Raji (cell line): ENCODE measurements around the gene IL36G.

Experiments used
- POLR2A ChIP-seq: IDR thresholded peaks from 2 replicates; pipeline ENCODE4 v1.6.1; 2011; ENCODE audit warnings: low read depth, low read length, control low read depth; ENCODE audit not compliant: insufficient read depth

IL36G gene

DNA sequence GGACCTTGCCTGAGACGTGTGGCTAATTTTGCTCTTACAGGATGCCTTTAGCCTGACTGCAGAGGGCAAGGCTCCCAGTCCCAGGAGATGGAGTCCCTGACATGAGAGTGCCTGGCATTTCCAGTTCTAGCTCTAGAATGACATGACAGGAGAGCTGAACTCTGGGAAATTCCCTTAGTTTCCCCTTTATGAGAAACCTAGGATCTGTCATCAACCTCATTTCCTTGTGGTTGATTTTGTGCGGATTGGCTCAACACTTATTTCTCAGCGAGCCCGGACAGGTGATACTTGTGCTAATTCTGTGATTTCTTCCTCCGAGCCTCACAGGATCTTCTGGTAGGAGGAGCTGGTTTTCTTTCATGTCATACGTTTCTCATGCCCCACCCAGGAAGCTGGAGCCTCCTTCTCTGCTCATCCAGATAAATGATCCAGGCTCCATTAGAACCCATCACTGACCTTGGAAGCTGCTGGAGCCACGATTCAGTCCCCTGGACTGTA, at the start of gene IL36G:
Gene IL36G (plus strand): TSS at position 448 of the 498 bp plus-strand sequence. CDS start 633 bp downstream, outside the sequence.
- no peak for TF ChIP-seq POLR2A

DNA sequence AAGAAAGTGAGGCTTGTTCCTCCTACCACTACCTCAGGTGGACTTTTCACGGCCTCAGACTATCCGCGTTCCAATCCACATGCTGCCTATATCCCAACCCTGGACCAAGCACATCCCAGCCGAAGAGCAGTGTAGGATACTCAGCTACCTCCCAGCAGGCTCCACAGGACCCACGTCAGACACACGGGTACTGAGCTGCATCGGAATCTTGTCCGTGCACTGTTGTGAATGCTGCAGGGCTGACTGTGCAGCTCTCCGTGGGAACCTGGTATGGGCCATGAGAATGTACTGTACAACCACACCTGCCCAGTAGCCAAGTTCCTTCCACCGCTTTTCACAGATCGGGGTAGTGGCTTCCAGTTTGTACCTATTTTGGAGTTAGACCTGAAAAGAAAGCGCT, 44.5 kb upstream of the IL36G start:
- TF ChIP-seq POLR2A: no peak

DNA sequence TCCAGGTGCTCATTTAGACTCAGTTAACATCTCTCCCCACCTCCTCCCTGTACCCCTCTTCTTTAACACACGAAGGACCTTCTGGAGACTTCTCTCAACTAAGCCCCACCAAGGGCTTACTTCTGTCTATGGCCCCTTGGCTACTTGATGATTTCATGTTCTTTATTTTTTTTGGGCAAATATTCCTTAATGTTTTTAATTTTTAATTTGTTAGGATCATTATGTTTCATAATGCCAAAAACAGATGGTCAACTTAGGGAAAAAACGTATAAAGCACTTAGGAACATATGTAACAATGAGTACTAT, 40.9 kb upstream of the IL36G start:
- TF ChIP-seq POLR2A: no peak

DNA sequence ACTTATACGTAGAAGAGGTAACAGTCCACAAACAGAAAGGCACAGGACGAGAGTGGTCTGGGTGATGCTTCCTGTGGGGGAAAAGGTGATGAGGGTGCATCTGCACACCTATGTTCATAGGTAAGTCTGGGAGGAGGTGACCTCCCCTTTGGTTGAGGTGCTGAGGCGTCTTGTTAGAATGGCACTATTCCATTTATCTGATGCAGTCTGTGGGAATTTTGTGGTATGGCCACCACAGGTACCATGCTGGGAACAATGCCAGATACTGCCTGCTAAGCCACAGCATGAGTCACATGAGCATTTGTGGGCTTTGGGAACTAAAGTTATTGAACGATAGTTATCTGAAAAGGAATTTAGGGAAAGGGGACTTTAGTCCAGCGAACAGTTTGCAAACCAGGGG, 38.9 kb upstream of the IL36G start:
- TF ChIP-seq POLR2A: no peak

DNA sequence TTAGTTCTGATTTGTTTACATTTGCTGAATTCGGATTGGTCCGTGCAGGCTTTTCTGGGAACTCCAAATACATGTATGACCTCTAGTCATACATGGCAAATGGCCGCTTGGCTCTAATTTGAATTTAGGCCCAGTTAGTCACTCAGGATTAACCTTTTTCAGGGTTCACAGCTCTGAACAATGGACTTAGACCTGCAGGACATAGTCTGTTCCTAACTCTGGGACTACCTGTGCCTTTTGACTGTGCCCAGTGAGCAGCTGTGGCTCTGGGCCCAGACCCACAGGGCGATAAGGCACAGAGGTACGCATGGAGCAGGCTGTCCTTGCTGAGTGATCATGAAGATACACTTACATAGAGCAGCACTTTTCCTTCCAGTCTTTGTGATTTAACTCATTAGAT, 38.4 kb upstream of the IL36G start:
- no peak for TF ChIP-seq POLR2A

DNA sequence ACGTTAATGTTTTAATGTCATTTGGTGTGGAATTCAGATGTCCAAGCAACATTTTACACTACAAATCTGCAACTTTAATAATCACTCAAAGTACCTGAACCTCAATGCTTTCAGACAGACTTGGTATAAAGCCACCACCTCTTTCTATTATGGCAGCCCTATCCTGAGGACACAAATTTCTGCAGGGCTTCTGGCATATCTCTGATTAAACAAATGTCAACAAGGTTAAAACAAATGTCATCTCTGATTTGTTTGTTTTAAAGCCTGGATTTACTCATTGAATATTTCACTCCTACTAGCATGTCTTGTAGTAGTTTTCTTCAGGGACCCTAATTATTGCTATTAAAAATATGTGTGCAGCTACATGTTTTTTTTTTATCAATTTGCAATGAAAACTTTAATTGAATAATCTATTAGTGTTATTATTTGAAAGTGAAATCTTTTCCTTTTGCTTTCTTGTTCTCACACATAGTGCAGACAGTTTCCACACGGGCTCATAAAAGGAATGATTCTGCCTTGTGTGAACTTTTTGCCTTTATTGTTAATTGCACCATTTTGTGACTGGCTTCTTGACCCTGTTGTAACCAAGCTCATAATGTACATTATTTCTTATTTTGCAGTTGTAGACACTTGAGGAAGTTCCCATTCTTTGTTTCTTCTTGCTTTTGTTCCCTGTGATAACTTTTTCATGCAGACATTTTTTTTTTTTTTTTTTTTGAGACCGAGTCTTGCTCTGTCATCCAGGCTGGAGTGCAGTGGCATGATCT, 36.8 kb upstream of the IL36G start:
- TF ChIP-seq POLR2A: no peak

DNA sequence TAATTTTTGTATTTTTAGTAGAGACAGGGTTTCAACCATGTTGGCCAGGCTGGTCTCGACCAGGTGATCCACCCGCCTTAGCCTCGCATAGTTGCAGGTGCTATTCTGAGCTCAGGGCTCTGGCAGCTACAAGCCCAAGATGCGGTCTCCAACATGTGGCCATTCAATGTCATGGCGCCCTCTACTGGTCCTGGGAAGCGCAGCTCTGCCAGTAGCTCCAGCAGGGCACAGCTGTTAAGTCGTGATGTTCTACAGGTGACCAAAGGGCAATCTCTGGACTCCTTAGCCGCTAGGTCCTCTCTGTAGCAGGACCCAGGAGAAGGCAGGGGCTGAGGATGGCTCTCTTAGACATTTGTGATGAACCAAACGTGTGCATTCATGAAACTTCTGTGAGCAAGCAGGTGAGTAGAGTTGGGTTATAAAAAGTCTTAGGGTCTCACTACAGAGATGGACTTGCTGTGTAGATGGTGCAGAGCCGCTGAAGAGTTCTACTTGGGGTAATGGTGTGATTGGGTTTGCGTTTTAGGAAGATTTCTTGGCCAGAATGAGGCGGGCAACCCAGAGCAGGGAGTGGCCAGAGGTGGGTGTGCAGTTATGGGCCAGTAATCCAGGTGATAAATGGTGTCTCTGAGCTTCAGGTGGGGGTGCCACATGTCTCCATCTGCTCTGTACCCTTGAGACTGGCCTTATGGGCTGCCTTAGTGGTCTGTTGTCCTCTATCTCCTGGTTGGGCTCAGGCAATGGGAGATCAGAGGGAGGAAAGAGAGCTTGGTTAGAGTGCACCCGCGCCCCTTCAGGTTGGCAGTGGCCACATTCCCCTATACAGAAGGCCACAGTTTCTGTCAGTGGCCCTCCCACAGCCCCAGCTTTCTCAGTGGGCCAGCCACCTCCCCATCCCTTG, 35.8 kb upstream of the IL36G start:
- no peak for TF ChIP-seq POLR2A

DNA sequence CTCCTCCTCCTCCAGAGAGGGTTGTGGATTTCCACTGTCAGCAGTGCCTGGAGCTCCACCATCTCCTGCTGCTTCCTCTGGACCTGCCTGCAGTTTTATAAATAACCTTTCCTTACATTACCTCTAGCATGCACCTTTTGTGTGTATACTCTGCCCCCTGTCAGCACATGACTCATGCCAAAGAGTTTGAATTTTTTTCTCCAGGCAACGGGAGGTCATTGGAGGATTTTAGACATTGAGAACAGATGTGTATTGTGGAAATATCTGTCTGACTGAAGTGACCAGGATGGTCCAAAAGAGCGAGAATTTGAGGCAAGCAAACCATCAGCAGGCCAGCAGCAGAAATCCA, 35.2 kb upstream of the IL36G start:
- no peak for TF ChIP-seq POLR2A

DNA sequence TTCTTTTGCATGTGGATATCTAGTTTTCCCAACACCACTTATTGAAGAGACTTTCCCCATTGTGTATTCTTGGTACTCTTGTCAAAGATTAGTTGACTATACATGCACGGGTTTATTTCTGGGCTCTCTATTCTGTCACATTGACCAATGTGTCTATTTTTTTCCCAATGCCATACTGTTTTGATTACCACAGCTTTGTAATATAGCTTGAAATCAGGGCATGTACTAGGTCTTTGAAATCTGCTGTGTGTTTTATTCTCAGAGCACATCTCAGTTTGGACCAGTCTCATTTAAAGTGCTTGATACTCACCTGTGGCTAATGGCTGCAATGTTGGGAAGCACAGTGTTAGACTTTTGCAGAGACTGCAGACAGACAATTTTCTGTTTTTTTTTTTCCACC, 32.8 kb upstream of the IL36G start:
- no peak for TF ChIP-seq POLR2A

DNA sequence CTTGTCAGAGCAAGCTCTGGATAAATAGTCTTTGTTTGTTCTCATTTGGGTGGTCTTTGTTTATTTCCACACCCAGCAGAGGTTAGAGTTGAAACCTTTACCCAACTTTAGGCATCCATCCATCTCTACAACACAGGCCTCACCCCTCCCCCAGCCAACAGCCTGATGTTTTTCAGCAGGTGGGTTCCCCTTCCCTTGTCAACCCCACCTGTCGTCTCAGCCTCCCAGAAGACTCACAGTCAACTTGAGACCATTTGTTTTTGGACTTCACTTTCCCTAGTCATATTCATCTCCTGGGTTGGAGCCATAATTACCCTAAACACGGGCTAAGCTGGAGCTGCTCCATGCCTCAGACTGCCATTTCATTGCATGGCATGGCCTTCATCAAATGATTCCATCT, 31.7 kb upstream of the IL36G start:
- no peak for TF ChIP-seq POLR2A

DNA sequence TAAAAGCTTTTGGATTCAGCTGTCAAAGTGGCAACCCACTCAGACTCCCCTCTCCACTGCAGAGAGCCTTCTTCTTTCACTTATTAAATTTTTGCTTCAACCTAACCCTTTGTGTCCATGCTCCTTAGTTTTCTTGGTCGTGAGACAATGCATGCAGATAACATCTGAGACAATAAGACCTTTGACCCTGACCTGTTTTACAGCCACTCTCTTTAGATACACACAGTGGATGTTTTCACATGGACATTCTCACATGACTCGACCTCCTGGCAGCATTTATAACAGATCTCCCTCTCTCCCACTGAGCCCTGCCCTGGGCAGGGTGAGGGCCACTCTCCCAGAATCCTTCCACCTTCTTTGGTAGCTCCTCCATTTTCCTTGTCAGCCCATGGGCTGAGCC, 30.4 kb upstream of the IL36G start:
- TF ChIP-seq POLR2A: no peak

DNA sequence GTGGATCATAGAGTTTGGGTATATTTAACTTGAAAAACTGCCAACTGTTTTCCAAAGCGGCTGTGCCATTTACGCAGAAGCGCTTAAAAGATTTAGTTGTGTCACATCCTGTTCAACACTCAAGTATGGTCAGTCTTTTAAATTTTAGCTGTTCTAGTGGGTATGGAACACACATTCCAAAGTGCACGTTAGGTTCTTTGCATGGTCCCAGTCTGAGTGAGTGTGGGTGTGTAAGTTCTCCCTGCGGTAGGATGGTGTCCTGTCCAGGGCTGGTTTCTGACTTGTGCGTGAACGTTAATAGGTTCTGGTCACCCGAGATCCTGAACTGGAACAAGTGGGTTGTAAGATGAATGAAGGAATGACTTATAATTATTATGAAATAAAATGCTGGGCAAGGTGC, 28.4 kb upstream of the IL36G start:
- TF ChIP-seq POLR2A: no peak

DNA sequence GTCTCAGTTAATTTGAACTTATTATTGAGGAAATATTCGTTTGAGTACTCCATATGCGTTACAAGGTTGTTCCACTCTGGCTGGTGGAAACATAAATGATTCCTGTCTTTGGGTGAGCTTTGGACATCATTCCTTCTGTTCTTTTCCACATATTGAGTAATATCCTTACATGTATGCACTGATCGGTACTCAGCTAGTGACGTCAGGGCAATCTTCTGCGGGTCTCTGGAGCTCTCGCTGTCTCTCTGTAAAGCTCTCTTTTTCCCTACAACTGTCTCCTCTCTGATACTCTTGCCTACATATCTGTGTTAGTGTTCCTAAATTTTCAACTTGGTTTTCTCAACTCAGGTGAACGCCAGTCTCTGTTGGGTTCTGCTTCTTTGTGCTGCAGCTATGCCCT, 23.4 kb upstream of the IL36G start:
- no peak for TF ChIP-seq POLR2A

DNA sequence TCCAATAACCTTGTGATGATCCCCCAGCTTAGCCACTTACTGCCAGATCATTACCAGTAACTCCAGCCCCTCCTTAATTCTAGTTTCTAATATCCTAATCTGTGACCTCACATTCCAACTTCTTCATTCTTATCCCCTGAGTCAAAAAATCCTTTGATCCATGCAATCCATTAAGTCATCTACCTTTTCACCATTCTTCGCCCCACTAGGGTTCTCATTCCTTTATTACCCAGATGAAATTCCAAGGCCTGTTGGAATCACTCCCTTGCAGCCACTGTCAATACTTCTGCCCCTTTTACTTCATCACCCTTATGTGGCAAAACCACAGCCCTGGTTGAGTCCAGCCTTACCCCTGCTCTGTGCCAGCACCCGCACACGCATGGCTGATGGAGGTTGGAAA, 20.3 kb upstream of the IL36G start:
- no peak for TF ChIP-seq POLR2A

DNA sequence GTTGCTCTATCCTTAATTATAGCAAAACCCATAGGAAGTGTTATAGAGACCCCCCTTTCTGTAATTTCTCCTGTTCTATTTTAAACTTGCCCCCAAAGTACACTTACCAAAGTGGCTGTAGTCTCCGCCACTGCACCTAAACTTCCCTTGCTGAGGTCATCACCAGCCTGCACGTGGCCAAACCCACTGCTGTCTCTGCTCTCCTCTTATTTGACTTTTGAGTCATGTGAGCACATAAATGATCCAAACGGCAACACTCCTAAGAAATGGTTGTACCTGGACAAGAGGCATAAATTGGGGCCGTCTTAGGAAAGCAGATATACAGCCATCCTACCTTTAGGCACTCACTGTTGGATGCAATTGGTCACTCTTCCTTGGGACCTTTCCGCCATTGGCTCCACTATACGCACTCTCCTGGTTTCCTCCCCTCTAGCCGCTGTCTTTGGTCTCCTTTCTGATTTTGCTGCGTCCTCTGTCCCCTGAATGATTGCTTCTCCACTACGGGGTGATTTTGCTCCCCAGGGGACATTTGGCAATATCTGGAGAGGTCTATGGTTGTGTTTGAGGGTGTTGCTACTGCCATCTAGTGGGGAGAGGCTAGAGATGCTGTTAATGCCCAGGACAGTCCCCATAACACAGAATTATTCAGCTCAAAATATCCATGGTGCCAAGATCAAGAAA, 19.2 kb upstream of the IL36G start:
- no peak for TF ChIP-seq POLR2A
